ENCODE data around the gene MPI.

- TF ChIP-seq POLR2A (IDR thresholded peaks at IDR 0.05; ENCODE audit: low read depth, low read length), result no peak
- TF ChIP-seq JUN (IDR thresholded peaks at IDR 0.05; ENCODE audit: borderline replicate concordance, insufficient read depth, insufficient read length, low read depth), result no peak
- no peak for TF ChIP-seq POLR2AphosphoS5 (IDR thresholded peaks at IDR 0.05; ENCODE audit: insufficient read depth, low read depth, low read length)
Measured at GRCh38 chr15:74854453-74855022, 35.3 kb upstream of the MPI start.
